ENCODE results near the gene APBB1IP.

Gene APBB1IP

GRCh38 chr10:26423722-26424121, 14.4 kb upstream of the APBB1IP start:
- Histone ChIP-seq H3K4me1 (no peaks in the 10 kb centered on the region), H3K36me3 (no peaks in the 10 kb centered on the region)

DNA sequence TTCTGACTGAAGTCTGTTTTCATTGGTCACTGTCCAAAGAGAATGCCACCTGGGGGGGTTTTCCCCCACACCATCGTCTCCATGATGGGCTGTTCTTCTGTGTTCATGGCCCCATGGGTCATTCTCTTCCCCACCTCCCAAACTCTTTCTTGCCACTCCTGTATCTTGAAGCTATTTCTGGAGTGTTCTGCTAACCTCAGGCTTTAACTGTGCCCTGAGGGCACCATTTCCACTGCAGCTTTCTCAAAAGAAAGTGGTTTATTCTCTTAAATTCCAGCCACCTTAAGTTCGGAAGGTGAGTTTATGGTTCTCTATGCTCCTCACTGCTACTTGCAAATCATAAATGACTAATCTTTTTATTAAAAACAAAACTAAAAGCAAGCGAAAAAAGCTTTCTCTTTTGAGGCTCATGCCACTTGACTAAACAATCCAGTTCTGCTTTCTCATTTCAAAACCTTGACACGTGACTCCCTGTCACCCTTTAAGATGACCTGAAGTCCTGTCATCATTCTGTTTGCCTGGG, 7.4 kb upstream of the APBB1IP start:
- Histone ChIP-seq H3K27me3 (no peaks in the 10 kb centered on the region), H3K4me3 (no peak overlapping the region), H3K9me3 (no peaks in the 10 kb centered on the region), H3K27ac (no peak overlapping the region), H3K36me3 (no peaks in the 10 kb centered on the region), H3K4me1 (no peaks in the 10 kb centered on the region)
- no peak for DNase-seq
- intact Hi-C loops (cut with DNase I; ENCODE audit: low total_unique reads), result no loop called here
- no peak for TF ChIP-seq CTCF (IDR thresholded peaks at IDR 0.05)

More at GRCh38 chr10:26423722-26424121, 14.4 kb upstream of the APBB1IP start:
- intact Hi-C loops (cut with DNase I; ENCODE audit: low total_unique reads), result no loop called here
- Histone ChIP-seq H3K9me3 (no peaks in the 10 kb centered on the region), H3K4me3 (no peak overlapping the region), H3K27me3 (no peaks in the 10 kb centered on the region), H3K27ac (no peak overlapping the region)
- no peak for DNase-seq
- TF ChIP-seq CTCF (IDR thresholded peaks at IDR 0.05), result no peak

- Histone ChIP-seq H3K27me3 (peaks cover 0 to 5% of the 10 kb centered on the region in 2 donors), H3K4me1 (peaks cover 0 to 5% (median 0%) of the 10 kb centered on the region in 4 donors), H3K27ac (no peak overlapping the region), H3K36me3 (no peaks in the 10 kb centered on the region), H3K9me3 (no peaks in the 10 kb centered on the region), H3K4me3 (no peak overlapping the region)
- intact Hi-C loops (cut with DNase I; ENCODE audit: low total_unique reads), result no loop called here
- no peak for DNase-seq
- TF ChIP-seq CTCF (IDR thresholded peaks at IDR 0.05), result no peak
Observed at GRCh38 chr10:26432938-26433337, 5.2 kb upstream of the APBB1IP start.

DNA sequence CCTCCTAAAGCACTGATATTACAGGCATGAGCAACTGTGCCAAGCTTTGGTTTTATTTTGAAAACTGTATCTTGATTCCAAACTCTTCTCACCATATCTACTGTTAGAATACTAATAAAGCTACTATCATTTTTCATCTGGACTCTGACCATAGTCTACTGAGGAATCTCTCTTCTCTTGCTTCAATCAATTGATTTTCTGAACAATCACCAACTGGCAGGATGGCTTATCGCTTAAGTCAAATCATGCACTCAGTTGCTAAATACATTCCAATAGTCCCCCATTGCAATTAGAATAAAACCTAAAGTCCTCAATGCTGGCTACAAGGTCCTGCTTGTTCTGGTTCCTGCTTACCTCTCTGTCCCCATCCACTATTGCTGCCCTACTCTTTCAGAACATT, 2.3 kb upstream of the APBB1IP start:
- H3K4me3 ChIP-seq, result no peak overlapping the region
- H3K27me3 ChIP-seq, result peaks cover 0 to 17% of the 10 kb centered on the region in 2 donors
- H3K9me3 ChIP-seq, result no peaks in the 10 kb centered on the region
- H3K27ac ChIP-seq, result no peak overlapping the region
- no peak for DNase-seq
- intact Hi-C loops (cut with DNase I; ENCODE audit: low total_unique reads), result no loop called here
- no peak for TF ChIP-seq CTCF (IDR thresholded peaks at IDR 0.05)
- H3K4me1 ChIP-seq, result peaks cover 0 to 12% (median 3%) of the 10 kb centered on the region in 4 donors
- no peaks in the 10 kb centered on the region for H3K36me3 ChIP-seq

DNA sequence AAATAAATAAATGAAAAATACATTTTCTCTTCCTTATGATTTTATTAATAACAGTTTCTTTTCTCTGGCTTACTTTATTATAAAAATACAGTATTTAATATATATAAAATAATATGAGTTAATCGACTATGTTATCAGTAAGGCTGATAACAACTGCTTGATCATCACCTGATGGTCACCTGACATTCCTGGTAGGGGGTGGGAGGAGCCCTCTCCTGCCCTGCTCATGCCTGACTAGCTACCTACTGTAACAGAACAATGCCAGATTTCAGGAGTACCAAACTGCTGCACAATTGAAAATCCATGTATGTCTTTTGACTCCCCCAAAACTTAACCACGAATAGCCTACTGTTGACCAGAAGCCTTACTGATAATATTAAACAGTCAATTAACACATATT, 1.3 kb upstream of the APBB1IP start:
- intact Hi-C loops (cut with DNase I; ENCODE audit: low total_unique reads), result no loop called here
- Histone ChIP-seq H3K27me3 (peaks cover 0 to 17% of the 10 kb centered on the region in 2 donors), H3K4me1 (peaks cover 0 to 12% (median 3%) of the 10 kb centered on the region in 4 donors), H3K36me3 (no peaks in the 10 kb centered on the region), H3K27ac (no peak overlapping the region), H3K4me3 (no peak overlapping the region), H3K9me3 (no peaks in the 10 kb centered on the region)
- TF ChIP-seq CTCF (IDR thresholded peaks at IDR 0.05), result no peak
- no peak for DNase-seq
